Measurements from ENCODE around the gene DEFB132.

The DEFB132 gene

GRCh38 chr20:263701-264100 is 6.2 kb downstream of the DEFB132 start:
- Histone ChIP-seq H3K27ac (ENCODE audit: low read depth, low read length, severe bottlenecking) (no peak overlapping the region), H3K9me3 (ENCODE audit: control insufficient read depth, low read length) (no peaks in the 10 kb centered on the region), H3K36me3 (ENCODE audit: control insufficient read depth, insufficient read depth, low read length) (no peaks in the 10 kb centered on the region), H3K4me1 (ENCODE audit: control insufficient read depth, insufficient read depth, low read length, poor library complexity, severe bottlenecking) (no peaks in the 10 kb centered on the region), H3K4me3 (ENCODE audit: extremely low read depth, insufficient read depth, low read length, poor library complexity, severe bottlenecking) (no peak overlapping the region)
- 85 to 89% methylated on average over 10 to 12 of the region's 13 CpGs for WGBS, 2 experiments (ENCODE audit: insufficient coverage in 2 of 2)

DNA sequence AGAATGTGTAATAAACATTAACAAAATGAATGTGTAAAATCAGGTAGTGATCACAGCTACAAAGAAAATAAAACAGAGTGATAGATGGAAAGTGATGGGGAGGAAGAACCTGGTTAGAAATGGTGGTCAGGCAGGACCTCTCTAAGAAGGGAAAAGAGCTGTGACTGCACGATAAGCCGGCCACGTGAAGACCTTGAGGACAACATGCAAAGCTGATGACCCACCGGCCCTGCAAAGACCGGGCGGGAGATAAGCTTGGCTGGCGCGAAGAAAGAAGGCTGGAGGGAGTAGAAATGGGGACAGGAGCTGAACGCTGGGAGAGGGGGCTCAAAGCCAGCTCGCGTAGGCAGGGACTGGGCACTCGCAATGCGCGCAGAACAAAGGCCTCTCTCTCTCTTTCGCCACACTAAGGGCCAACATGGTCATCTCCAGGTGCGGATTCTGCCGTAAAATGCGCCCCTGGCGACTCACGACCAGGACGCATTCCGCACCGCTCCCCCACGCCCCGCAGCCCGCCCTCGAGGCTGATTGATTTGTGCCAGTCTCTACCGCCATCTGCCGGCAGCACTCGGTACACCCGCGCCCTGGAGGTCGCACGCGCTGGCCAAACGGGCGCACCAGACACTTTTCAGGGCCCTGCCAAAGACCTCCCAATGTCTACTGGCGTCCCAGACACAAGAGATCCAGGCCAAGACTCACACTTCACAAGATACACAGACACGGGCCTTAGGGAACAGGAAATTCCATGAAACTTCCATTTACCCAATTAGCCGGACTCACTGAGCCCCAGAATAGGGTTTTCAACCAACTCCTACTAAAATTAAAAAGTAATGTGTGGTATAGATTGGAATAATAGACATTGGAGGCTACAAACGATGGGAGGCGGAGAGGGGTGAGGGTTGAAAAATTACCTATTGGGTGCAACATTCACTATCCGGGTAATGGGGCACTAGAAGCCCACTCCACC is 9.4 kb downstream of the DEFB132 start:
- no peaks in the 10 kb centered on the region for H3K4me1 ChIP-seq (ENCODE audit: control insufficient read depth, insufficient read depth, low read length, poor library complexity, severe bottlenecking)
- H3K4me3 ChIP-seq (ENCODE audit: extremely low read depth, insufficient read depth, low read length, poor library complexity, severe bottlenecking) = peak overlapping the region; percentile 24
- 14 to 16% methylated on average over 36 of the region's 43 CpGs for WGBS, 2 experiments (ENCODE audit: insufficient coverage in 2 of 2)

DNA sequence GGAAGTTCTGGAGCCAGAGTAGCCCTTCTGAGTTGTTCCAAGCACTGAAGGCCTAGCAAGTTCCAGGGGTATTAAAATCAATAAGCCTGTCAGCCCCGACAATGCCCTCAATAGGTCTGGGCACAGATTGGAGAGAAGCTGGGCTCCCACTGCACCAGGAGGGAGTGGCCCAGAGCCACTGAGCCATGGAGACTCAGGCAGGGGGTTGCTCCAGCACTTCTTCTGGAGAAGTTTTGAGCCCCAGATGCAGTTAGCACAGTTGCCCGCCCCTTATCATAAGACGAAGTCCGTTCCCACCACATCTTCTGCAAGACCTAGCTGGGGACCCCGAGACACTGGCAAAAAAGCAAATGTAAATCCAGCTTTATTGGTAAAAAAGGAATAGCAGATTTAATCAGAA is 13.0 kb downstream of the DEFB132 start:
- H3K36me3 ChIP-seq (ENCODE audit: control insufficient read depth, insufficient read depth, low read length) = peaks cover 27% of the 10 kb centered on the region
- no peak overlapping the region for H3K4me3 ChIP-seq (ENCODE audit: extremely low read depth, insufficient read depth, low read length, poor library complexity, severe bottlenecking)
- no peaks in the 10 kb centered on the region for H3K9me3 ChIP-seq (ENCODE audit: control insufficient read depth, low read length)
- H3K4me1 ChIP-seq (ENCODE audit: control insufficient read depth, insufficient read depth, low read length, poor library complexity, severe bottlenecking) = no peaks in the 10 kb centered on the region
- WGBS, 2 experiments (ENCODE audit: insufficient coverage in 2 of 2) = 92 to 96% methylated on average over 4 of the region's 5 CpGs
- no peak overlapping the region for H3K27ac ChIP-seq (ENCODE audit: low read depth, low read length, severe bottlenecking)

More for the DNA sequence above, 9.4 kb downstream of the DEFB132 start:
- Histone ChIP-seq H3K36me3 (ENCODE audit: control insufficient read depth, insufficient read depth, low read length) (peaks cover 13% of the 10 kb centered on the region), H3K27ac (ENCODE audit: low read depth, low read length, severe bottlenecking) (no peak overlapping the region), H3K9me3 (ENCODE audit: control insufficient read depth, low read length) (no peaks in the 10 kb centered on the region)

- Histone ChIP-seq H3K4me1 (ENCODE audit: control insufficient read depth, insufficient read depth, low read length, poor library complexity, severe bottlenecking) (no peaks in the 10 kb centered on the region), H3K27ac (ENCODE audit: low read depth, low read length, severe bottlenecking) (no peak overlapping the region)
- 87 to 94% methylated on average over 3 of the region's 4 CpGs for WGBS, 2 experiments (ENCODE audit: insufficient coverage in 2 of 2)
These were observed 13.5 kb downstream of the DEFB132 start for GRCh38 chr20:271069-271468.

GRCh38 chr20:271528-271927 is 14.0 kb downstream of the DEFB132 start:
- Histone ChIP-seq H3K4me3 (ENCODE audit: extremely low read depth, insufficient read depth, low read length, poor library complexity, severe bottlenecking) (no peak overlapping the region), H3K27ac (ENCODE audit: low read depth, low read length, severe bottlenecking) (no peak overlapping the region), H3K9me3 (ENCODE audit: control insufficient read depth, low read length) (no peaks in the 10 kb centered on the region), H3K36me3 (ENCODE audit: control insufficient read depth, insufficient read depth, low read length) (peaks cover 37% of the 10 kb centered on the region), H3K4me1 (ENCODE audit: control insufficient read depth, insufficient read depth, low read length, poor library complexity, severe bottlenecking) (no peaks in the 10 kb centered on the region)

More at GRCh38 chr20:271069-271468, 13.5 kb downstream of the DEFB132 start:
- H3K4me3 ChIP-seq (ENCODE audit: extremely low read depth, insufficient read depth, low read length, poor library complexity, severe bottlenecking) = no peak overlapping the region
- peaks cover 33% of the 10 kb centered on the region for H3K36me3 ChIP-seq (ENCODE audit: control insufficient read depth, insufficient read depth, low read length)
- no peaks in the 10 kb centered on the region for H3K9me3 ChIP-seq (ENCODE audit: control insufficient read depth, low read length)

DNA sequence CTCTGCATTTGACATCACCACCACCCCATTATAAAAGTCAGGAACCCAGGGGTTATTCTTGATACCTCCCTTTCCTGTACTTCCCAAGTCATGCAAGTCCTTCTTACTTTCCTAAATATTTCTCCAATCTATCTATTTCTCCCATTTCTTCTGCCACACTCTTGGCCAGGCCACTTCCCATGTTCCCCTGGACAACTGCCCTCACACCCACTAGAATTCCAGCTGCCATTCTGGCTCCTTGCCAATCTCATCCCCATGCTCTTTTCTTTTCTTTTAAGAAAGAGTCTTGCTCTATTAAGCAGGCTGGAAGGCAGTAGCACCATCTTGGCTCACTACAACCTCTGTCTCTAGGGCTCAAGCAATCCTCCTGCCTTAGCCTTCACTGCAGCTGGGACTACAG is 15.2 kb downstream of the DEFB132 start:
- Histone ChIP-seq H3K4me1 (ENCODE audit: control insufficient read depth, insufficient read depth, low read length, poor library complexity, severe bottlenecking) (no peaks in the 10 kb centered on the region), H3K27ac (ENCODE audit: low read depth, low read length, severe bottlenecking) (no peak overlapping the region), H3K36me3 (ENCODE audit: control insufficient read depth, insufficient read depth, low read length) (peaks cover 49% of the 10 kb centered on the region), H3K4me3 (ENCODE audit: extremely low read depth, insufficient read depth, low read length, poor library complexity, severe bottlenecking) (no peak overlapping the region), H3K9me3 (ENCODE audit: control insufficient read depth, low read length) (no peaks in the 10 kb centered on the region)

DNA sequence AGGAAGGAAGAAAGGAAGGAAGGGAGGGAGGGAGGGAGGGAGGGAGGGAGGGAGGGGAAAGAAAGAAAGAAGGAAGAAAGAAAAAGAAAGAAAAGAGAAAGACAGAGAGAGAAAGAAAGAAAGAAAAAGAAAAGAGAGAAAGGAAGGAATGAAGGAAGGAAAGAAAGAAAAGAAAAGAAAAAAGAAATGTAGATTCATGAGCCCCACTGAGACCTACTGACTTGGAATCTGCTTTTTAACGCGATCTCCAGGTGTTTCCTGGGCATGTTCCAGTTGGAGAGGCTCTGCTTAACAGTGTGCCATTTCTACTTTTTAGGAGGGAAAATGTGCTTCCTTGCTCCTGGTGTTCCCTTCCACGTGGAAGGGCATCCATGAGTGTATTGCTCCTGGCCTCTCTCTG is 16.4 kb downstream of the DEFB132 start:
- peaks cover 59% of the 10 kb centered on the region for H3K36me3 ChIP-seq (ENCODE audit: control insufficient read depth, insufficient read depth, low read length)
- H3K4me3 ChIP-seq (ENCODE audit: extremely low read depth, insufficient read depth, low read length, poor library complexity, severe bottlenecking) = no peak overlapping the region
- no peaks in the 10 kb centered on the region for H3K4me1 ChIP-seq (ENCODE audit: control insufficient read depth, insufficient read depth, low read length, poor library complexity, severe bottlenecking)
- H3K9me3 ChIP-seq (ENCODE audit: control insufficient read depth, low read length) = no peaks in the 10 kb centered on the region
- no peak overlapping the region for H3K27ac ChIP-seq (ENCODE audit: low read depth, low read length, severe bottlenecking)
- 50 to 67% methylated on average over 2 to 3 of the region's 3 CpGs for WGBS, 2 experiments (ENCODE audit: insufficient coverage in 2 of 2)

GRCh38 chr20:275791-276190 is 18.3 kb downstream of the DEFB132 start:
- Histone ChIP-seq H3K27ac (ENCODE audit: low read depth, low read length, severe bottlenecking) (no peak overlapping the region), H3K4me1 (ENCODE audit: control insufficient read depth, insufficient read depth, low read length, poor library complexity, severe bottlenecking) (no peaks in the 10 kb centered on the region), H3K36me3 (ENCODE audit: control insufficient read depth, insufficient read depth, low read length) (peaks cover 71% of the 10 kb centered on the region), H3K4me3 (ENCODE audit: extremely low read depth, insufficient read depth, low read length, poor library complexity, severe bottlenecking) (no peak overlapping the region), H3K9me3 (ENCODE audit: control insufficient read depth, low read length) (no peaks in the 10 kb centered on the region)
- 96 to 99% methylated on average over 4 to 5 of the region's 7 CpGs for WGBS, 2 experiments (ENCODE audit: insufficient coverage in 2 of 2)

GRCh38 chr20:276620-277495 is 19.3 kb downstream of the DEFB132 start:
- WGBS, 2 experiments (ENCODE audit: insufficient coverage in 2 of 2) = 90 to 99% methylated on average over 7 to 8 of the region's 12 CpGs
- H3K27ac ChIP-seq (ENCODE audit: low read depth, low read length, severe bottlenecking) = no peak overlapping the region
- no peaks in the 10 kb centered on the region for H3K4me1 ChIP-seq (ENCODE audit: control insufficient read depth, insufficient read depth, low read length, poor library complexity, severe bottlenecking)
- no peaks in the 10 kb centered on the region for H3K9me3 ChIP-seq (ENCODE audit: control insufficient read depth, low read length)
- H3K4me3 ChIP-seq (ENCODE audit: extremely low read depth, insufficient read depth, low read length, poor library complexity, severe bottlenecking) = no peak overlapping the region
- H3K36me3 ChIP-seq (ENCODE audit: control insufficient read depth, insufficient read depth, low read length) = peaks cover 75% of the 10 kb centered on the region

DNA sequence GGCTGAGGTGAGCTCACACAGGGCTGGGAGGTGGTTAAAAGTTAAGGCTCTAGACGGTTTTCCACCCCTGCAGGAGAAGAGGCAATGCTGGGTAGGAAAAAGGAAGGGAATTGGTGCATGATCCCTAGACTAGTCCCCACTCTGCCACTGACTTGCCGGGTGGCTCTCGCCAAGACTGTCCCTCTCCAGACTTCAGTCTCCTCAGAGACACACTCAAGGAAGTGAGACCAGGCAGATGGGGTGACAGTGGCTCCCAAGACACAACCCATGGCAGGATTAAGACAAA is 19.9 kb downstream of the DEFB132 start:
- WGBS, 2 experiments (ENCODE audit: insufficient coverage in 2 of 2) = 0% methylated on average over 1 of the region's 3 CpGs
- Histone ChIP-seq H3K4me3 (ENCODE audit: extremely low read depth, insufficient read depth, low read length, poor library complexity, severe bottlenecking) (no peak overlapping the region), H3K9me3 (ENCODE audit: control insufficient read depth, low read length) (no peaks in the 10 kb centered on the region), H3K27ac (ENCODE audit: low read depth, low read length, severe bottlenecking) (no peak overlapping the region), H3K4me1 (ENCODE audit: control insufficient read depth, insufficient read depth, low read length, poor library complexity, severe bottlenecking) (no peaks in the 10 kb centered on the region), H3K36me3 (ENCODE audit: control insufficient read depth, insufficient read depth, low read length) (peaks cover 81% of the 10 kb centered on the region)

- H3K36me3 ChIP-seq (ENCODE audit: control insufficient read depth, insufficient read depth, low read length) = peaks cover 86% of the 10 kb centered on the region
- WGBS, 2 experiments (ENCODE audit: insufficient coverage in 2 of 2) = 80 to 100% methylated on average over 2 to 3 of the region's 5 CpGs
- no peaks in the 10 kb centered on the region for H3K9me3 ChIP-seq (ENCODE audit: control insufficient read depth, low read length)
- H3K4me3 ChIP-seq (ENCODE audit: extremely low read depth, insufficient read depth, low read length, poor library complexity, severe bottlenecking) = no peak overlapping the region
- no peak overlapping the region for H3K27ac ChIP-seq (ENCODE audit: low read depth, low read length, severe bottlenecking)
- no peaks in the 10 kb centered on the region for H3K4me1 ChIP-seq (ENCODE audit: control insufficient read depth, insufficient read depth, low read length, poor library complexity, severe bottlenecking)
These were observed 20.7 kb downstream of the DEFB132 start for GRCh38 chr20:278181-278580.
